Loucy (cell line): ENCODE data around the gene IGDCC3.

Experiments
- EZH2phosphoT487 ChIP-seq: fragments of 200-600 bp; IDR thresholded peaks from 2 replicates; pipeline ENCODE4 v1.6.1; 2018; ENCODE audit warnings: antibody characterized with exemption, mild to moderate bottlenecking, moderate library complexity, borderline replicate concordance
- TF ChIP-seq, protein P1 (sequence below): fragments of 200-600 bp; sonication (generic); conservative IDR thresholded peaks from 2 replicates; pipeline ENCODE4 v1.5.1; 2014; ENCODE audit warnings: mild to moderate bottlenecking, antibody characterized with exemption, low read length

DNA sequence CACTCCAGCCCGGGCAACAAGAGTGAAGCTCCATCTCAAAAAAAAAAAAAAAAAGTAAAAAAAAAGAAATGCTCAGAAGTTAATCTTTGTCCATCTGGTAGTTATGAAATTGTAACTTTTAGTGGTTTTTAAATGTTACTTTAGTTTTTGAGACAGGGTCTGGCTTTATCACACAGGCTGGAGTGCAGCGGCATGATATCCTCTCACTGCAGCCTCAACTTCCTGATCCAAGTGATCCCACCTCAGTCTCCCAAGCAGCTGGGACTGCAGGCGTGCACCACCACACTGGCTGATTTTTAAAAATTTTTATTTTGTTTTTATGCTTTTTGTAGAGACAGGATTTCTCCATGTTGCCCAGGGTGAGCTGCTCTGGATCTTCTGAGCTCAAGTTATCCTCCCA lies 72.0 kb downstream of the IGDCC3 start:
- TF ChIP-seq, protein P1, sequence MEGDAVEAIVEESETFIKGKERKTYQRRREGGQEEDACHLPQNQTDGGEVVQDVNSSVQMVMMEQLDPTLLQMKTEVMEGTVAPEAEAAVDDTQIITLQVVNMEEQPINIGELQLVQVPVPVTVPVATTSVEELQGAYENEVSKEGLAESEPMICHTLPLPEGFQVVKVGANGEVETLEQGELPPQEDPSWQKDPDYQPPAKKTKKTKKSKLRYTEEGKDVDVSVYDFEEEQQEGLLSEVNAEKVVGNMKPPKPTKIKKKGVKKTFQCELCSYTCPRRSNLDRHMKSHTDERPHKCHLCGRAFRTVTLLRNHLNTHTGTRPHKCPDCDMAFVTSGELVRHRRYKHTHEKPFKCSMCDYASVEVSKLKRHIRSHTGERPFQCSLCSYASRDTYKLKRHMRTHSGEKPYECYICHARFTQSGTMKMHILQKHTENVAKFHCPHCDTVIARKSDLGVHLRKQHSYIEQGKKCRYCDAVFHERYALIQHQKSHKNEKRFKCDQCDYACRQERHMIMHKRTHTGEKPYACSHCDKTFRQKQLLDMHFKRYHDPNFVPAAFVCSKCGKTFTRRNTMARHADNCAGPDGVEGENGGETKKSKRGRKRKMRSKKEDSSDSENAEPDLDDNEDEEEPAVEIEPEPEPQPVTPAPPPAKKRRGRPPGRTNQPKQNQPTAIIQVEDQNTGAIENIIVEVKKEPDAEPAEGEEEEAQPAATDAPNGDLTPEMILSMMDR: no peak
- no peak for TF ChIP-seq EZH2phosphoT487
